Choroid plexus epithelial cell (primary cell): Measurements from ENCODE around the gene HYOU1.
A peak's percentile ranks its signal among the peaks of the same experiment; 100 is the strongest.

ENCODE experiments used
- DNase-seq: peaks from one replicate; pipeline ENCODE4 v3.0.0-alpha.2; 2010; ENCODE audit warnings: low read depth
- H3K4me3 ChIP-seq: 2 replicates; pipeline ENCODE4 v1.5.1; 2011; ENCODE audit warnings: low read depth, mild to moderate bottlenecking, control low read depth, low read length, moderate library complexity
- TF ChIP-seq, protein P1 (sequence below): conservative IDR thresholded peaks from 2 replicates; pipeline ENCODE4 v1.5.1; 2011; ENCODE audit warnings: low read depth, mild to moderate bottlenecking, control low read depth, inconsistent platforms, low read length, moderate library complexity

HYOU1 gene

DNA sequence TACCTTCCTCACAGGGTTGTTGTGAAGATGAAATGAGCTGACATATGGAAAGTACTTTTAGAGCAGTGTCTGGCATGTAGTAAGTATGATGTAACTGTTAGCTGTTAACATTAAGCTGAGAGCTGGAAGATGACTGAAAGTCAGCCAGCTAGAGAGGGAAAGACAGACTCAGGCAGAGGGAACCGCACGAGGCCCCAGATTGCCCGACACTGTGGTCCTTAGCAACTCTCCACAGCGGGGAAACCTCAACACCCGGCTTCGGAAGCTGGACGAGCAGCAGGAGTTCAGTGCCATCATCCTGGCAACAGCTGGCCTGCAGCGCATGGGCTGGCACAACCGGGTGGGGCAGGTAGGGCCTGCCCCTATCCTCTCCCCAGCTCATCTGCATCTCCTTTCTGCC, 34.2 kb upstream of the HYOU1 start:
- DNase-seq, result no peak
- TF ChIP-seq, protein P1, sequence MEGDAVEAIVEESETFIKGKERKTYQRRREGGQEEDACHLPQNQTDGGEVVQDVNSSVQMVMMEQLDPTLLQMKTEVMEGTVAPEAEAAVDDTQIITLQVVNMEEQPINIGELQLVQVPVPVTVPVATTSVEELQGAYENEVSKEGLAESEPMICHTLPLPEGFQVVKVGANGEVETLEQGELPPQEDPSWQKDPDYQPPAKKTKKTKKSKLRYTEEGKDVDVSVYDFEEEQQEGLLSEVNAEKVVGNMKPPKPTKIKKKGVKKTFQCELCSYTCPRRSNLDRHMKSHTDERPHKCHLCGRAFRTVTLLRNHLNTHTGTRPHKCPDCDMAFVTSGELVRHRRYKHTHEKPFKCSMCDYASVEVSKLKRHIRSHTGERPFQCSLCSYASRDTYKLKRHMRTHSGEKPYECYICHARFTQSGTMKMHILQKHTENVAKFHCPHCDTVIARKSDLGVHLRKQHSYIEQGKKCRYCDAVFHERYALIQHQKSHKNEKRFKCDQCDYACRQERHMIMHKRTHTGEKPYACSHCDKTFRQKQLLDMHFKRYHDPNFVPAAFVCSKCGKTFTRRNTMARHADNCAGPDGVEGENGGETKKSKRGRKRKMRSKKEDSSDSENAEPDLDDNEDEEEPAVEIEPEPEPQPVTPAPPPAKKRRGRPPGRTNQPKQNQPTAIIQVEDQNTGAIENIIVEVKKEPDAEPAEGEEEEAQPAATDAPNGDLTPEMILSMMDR, result no peak
- H3K4me3 ChIP-seq, result no peak overlapping the region

DNA sequence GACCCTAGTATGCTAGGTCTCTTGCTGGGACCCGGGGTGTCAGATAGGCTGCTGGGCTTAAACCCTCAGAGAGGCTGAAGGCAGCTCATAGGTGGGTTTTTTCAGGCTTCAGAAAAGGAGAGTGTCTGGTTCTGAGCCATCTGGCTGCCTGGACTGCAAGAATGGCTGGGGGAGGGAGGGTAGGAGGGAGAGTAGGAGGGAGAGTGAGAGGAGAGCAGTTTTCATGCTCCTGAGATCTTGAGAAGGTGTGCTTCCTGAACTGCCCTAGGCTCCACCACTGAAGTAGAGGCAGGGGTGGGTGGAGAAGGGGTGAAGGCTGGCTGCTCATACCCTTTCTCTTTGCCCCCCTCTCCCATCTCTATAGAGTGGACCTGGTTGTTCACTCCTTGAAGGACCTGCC, 32.3 kb upstream of the HYOU1 start:
- TF ChIP-seq, protein P1, result no peak
- H3K4me3 ChIP-seq, result no peak overlapping the region
- DNase-seq, result no peak

DNA sequence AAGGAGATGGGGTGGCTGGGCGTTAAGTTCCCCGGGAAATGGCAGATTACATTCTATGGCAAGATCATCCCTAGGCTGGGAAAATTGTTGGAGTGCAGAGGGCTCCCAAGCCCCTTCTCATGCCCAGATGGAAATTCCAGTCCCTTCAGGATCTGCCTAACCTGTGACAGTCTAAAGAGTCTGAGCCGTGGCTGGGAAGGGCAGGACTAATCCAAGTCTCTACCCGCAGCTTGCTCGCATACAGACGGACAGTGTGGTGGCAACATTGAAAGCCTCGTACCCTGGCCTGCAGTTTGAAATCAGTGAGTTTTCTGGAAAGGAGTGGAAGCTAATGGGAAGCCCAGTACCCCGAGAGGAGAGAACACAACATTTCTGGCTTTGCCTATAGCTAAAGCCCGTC, 31.4 kb upstream of the HYOU1 start:
- H3K4me3 ChIP-seq, result no peak overlapping the region
- DNase-seq, result no peak
- TF ChIP-seq, protein P1, result no peak

DNA sequence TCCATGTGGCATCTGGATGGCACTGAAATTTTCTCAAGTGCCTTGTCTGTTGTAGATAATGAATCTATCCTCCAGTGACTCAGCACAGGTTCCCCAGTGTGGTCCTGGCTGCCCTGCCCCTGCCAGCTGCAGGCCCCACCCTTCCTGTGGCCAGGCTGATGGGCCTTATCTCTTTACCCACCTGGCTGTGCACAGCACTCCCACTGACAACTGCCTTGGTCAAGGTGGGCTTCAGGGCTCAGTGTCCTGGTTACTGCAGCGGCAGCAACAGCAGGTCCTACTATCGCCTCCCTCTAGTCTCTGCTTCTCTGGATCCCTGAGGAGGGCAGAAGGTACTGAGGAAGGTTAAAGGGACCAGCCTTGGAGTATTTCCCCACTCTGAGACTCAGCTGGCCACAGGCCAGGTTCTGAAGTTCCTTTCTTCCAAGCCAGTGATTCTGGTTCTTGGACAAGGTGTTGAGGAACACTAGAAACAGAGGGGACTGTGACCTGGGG, 30.8 kb upstream of the HYOU1 start:
- TF ChIP-seq, protein P1, result no peak
- DNase-seq, result no peak
- no peak overlapping the region for H3K4me3 ChIP-seq

DNA sequence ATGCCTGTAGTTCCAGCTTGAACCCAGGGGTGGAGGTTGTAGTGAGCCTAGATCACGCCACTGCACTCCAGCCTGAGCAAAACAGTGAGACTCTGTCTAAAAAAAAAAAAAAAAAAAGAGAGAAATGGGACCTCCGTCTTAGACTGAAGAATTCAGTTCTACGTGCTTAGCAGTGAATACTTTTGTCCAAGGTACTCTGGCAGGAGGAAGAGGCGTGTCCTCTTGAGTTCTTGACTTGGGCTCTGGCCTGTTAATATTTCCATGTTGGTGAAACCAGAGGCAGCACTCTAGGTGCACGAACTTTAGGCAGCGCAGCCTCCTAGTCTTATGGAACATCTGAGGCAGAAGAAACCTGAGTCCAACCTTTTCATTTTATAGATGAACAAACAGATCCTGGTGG, 30.1 kb upstream of the HYOU1 start:
- TF ChIP-seq, protein P1, result no peak
- H3K4me3 ChIP-seq, result no peak overlapping the region
- no peak for DNase-seq

DNA sequence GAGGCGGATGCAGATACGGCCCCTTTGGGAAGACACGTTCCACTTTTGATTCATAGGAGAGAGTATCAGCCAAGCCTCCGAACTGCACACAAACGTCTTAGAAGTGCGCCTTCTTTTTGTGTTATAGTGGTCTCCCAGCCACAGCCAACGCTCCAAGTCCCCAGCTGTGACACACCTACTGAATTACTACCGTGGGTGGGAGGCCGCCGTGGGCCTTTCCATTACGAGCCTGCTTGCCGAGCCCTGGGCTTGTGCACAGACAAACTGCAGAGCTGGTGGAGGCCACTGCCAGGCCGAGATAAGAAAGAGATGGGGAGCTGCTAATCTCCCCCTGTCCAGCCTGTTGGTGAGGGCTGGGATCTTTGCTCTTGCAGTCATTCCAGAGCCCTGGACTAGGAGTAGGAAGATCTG, 28.4 kb upstream of the HYOU1 start:
- no peak for DNase-seq
- TF ChIP-seq, protein P1, result no peak
- peak overlapping the region; percentile 77 for H3K4me3 ChIP-seq

DNA sequence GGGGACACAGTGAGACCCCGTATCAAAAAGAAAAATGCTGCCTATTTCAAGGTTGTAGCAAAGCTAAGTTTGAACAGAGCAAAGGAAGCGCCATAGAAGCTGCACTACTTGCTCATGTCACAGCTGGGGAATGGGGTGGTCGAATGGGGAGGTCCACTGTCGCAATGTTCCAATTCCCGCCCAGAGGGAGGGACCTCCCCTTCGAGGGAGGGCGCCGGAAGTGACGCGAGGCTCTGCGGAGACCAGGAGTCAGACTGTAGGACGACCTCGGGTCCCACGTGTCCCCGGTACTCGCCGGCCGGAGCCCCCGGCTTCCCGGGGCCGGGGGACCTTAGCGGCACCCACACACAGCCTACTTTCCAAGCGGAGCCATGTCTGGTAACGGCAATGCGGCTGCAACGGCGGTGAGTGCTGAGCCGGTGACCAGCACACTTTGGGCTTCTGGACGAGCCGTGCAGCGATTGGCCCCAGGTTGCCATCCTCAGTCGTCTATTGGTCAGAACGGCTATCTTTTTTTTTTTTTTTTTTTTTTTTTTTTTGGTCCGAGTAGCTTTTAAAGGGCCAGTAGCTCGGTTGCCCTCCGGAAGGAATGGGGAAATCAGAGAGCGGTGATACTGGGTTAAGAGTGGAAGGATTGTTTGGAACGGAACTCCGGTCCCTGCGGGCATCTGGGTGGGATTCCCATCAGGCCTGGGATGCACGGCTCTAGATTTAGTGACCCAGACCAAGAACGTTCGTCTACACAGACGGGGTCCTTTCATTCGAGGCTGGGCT, 27.8 kb upstream of the HYOU1 start, which contains the start of gene HMBS:
Gene HMBS, plus strand, starts transcription at position 219 of the 774 bp plus-strand sequence. Its CDS starts 153 bp downstream, at position 372.
- TF ChIP-seq, protein P1, result no peak

More for the DNA sequence above, 27.8 kb upstream of the HYOU1 start, which contains the start of gene HMBS:
- peak within 1 kb of the TSS; percentile 77 for H3K4me3 ChIP-seq
- peak; percentile 91 for DNase-seq
